HCT116 (cell line): Measurements from ENCODE around the gene VLDLR. TPM values are rescaled to one million over a fixed set of nuclear protein-coding genes. Genes with fewer than 3 reads are reported as not detected.

Source experiments
- ATAC-seq: fragments of 200-7000 bp; cut with Tn5 transposase; 2 replicates; pipeline ENCODE4 v1.9.1; 2020; ENCODE audit warnings: mild to moderate bottlenecking, moderate library complexity
- BruUV-seq: library from RNA; stranded (reverse); fragments of 400-500 nt; replicated peaks from 2 replicates; lab custom pipeline; 2021; lab: Mats Ljungman, UMichigan
- CTCF ChIA-PET: fragments of 300-600 bp; sonication (Branson Sonifier 250); formaldehyde crosslinking; loops from one replicate; lab custom pipeline; 2021; ENCODE audit warnings: antibody characterized with exemption; lab: Charles Lee
- POLR2A ChIA-PET: fragments of 300-600, 350-600 bp; sonication (Branson Sonifier 250); formaldehyde crosslinking; loops from one replicate; lab custom pipeline; 2021; ENCODE audit warnings: antibody characterized with exemption; lab: Charles Lee
- RAD21 ChIA-PET, 2 experiments: fragments of 300-600 bp; sonication (Branson Sonifier 250); formaldehyde crosslinking; loops; one replicate each; lab custom pipeline; 2023; ENCODE audit warnings: low total read pairs in 2 of 2; ENCODE audit not compliant: uncharacterized antibody in 2 of 2, unreplicated experiment in 2 of 2, low non-redundant PET in 1 of 2; lab: Charles Lee
- DNase-seq: peaks from one replicate; pipeline ENCODE4 v3.0.0-alpha.2; 2010; ENCODE audit warnings: low read depth, low spot score
- H2AFZ ChIP-seq: fragments of 200-600 bp; shearing (Covaris generic), sonication (generic); 2 replicates; pipeline ENCODE4 v1.6.1; 2017; ENCODE audit warnings: low read depth, mixed run types, mixed read lengths, antibody characterized with exemption, low read length; ENCODE audit not compliant: poor library complexity, severe bottlenecking
- H3K27ac ChIP-seq: 2 replicates; pipeline ENCODE4 v1.5.1; 2012; ENCODE audit warnings: low read depth, low read length
- H3K27me3 ChIP-seq: fragments of 200-600 bp; sonication (generic); 2 replicates; pipeline ENCODE4 v1.6.1; 2016; ENCODE audit warnings: mixed run types, low read length, mixed read lengths; ENCODE audit not compliant: insufficient read depth
- H3K36me3 ChIP-seq, 2 experiments: fragments of 200-500 bp in 1 of 2; fragments of 200-600 bp in 1 of 2; sonication (Bioruptor generic) in 1 of 2; sonication (generic) in 1 of 2; 2 replicates each; pipeline versions ENCODE4 v1.5.1 to v1.6.1; 2014 to 2016; ENCODE audit warnings: low read length in 2 of 2, inconsistent platforms in 1 of 2, mixed read lengths in 1 of 2, mixed run types in 1 of 2; ENCODE audit not compliant: insufficient read depth in 2 of 2, control insufficient read depth in 1 of 2
- H3K4me1 ChIP-seq, 2 experiments: fragments of 200-600 bp in 1 of 2; sonication (generic) in 1 of 2; 2 replicates each; pipeline versions ENCODE4 v1.5.1 to v1.6.1; 2012 to 2017; ENCODE audit warnings: low read length in 2 of 2, inconsistent platforms in 1 of 2, mild to moderate bottlenecking in 1 of 2, mixed read lengths in 1 of 2, mixed run types in 1 of 2, moderate library complexity in 1 of 2; ENCODE audit not compliant: insufficient read depth in 2 of 2, control insufficient read depth in 1 of 2
- H3K4me2 ChIP-seq: fragments of 200-600 bp; sonication (generic); 2 replicates; pipeline ENCODE4 v1.6.1; 2017; ENCODE audit warnings: mixed run types, low read length, mixed read lengths
- H3K4me3 ChIP-seq, 2 experiments: fragments of 200-600 bp in 1 of 2; sonication (generic) in 1 of 2; replicated peaks in 1 of 2; 2 replicates each; pipeline ENCODE4 v1.5.1; 2011 to 2016; ENCODE audit warnings: low read length in 2 of 2, control low read depth in 1 of 2, low read depth in 1 of 2, mild to moderate bottlenecking in 1 of 2, mixed read lengths in 1 of 2, mixed run types in 1 of 2
- H3K79me2 ChIP-seq: fragments of 200-600 bp; sonication (generic); 2 replicates; pipeline ENCODE4 v1.6.1; 2017; ENCODE audit warnings: mild to moderate bottlenecking, mixed run types, low read length, moderate library complexity, mixed read lengths; ENCODE audit not compliant: insufficient read depth
- H3K9ac ChIP-seq: fragments of 200-600 bp; sonication (generic); 2 replicates; pipeline ENCODE4 v1.6.1; 2016; ENCODE audit warnings: low read length, mixed read lengths
- H3K9me2 ChIP-seq: fragments of 200-600 bp; sonication (generic), shearing (Covaris generic); 2 replicates; pipeline ENCODE4 v1.6.1; 2017; ENCODE audit warnings: mixed run types, mild to moderate bottlenecking, moderate library complexity; ENCODE audit not compliant: insufficient read depth
- H3K9me3 ChIP-seq, 2 experiments: fragments of 200-500 bp in 1 of 2; fragments of 200-600 bp in 1 of 2; sonication (Bioruptor generic) in 1 of 2; sonication (generic) in 1 of 2; 2 replicates each; pipeline ENCODE4 v1.6.1; 2014 to 2017; ENCODE audit warnings: low read length in 2 of 2, mixed read lengths in 2 of 2, inconsistent platforms in 1 of 2, low read depth in 1 of 2, mild to moderate bottlenecking in 1 of 2, mixed run types in 1 of 2, moderate library complexity in 1 of 2; ENCODE audit not compliant: control insufficient read depth in 1 of 2, insufficient read depth in 1 of 2
- H4K20me1 ChIP-seq: fragments of 200-600 bp; sonication (generic), shearing (Covaris generic); 2 replicates; pipeline ENCODE4 v1.6.1; 2017; ENCODE audit warnings: mixed run types, mild to moderate bottlenecking, moderate library complexity; ENCODE audit not compliant: insufficient read depth
- ATF3 ChIP-seq: IDR thresholded peaks from 2 replicates; pipeline ENCODE4 v1.6.1; 2012
- CBX3 ChIP-seq: IDR thresholded peaks from 2 replicates; pipeline ENCODE4 v1.6.1; 2012; ENCODE audit warnings: low read depth
- CTCF ChIP-seq, 3 experiments: fragments of 200-600 bp in 1 of 3; sonication (generic) in 1 of 3; IDR thresholded peaks in 2 of 3; conservative IDR thresholded peaks in 1 of 3; 2 replicates each; pipeline ENCODE4 v1.5.1; 2012 to 2017; ENCODE audit warnings: low read depth in 2 of 3, low read length in 2 of 3, antibody characterized with exemption in 1 of 3, borderline replicate concordance in 1 of 3, control low read depth in 1 of 3, mild to moderate bottlenecking in 1 of 3, mixed read lengths in 1 of 3, mixed run types in 1 of 3, moderate library complexity in 1 of 3; ENCODE audit not compliant: insufficient read depth in 1 of 3
- SRF ChIP-seq: IDR thresholded peaks from 2 replicates; pipeline ENCODE4 v1.6.1; 2012; ENCODE audit warnings: low read depth
- ZBTB33 ChIP-seq: IDR thresholded peaks from 2 replicates; pipeline ENCODE4 v1.6.1; 2011; ENCODE audit warnings: mild to moderate bottlenecking, low read length, moderate library complexity; ENCODE audit not compliant: insufficient replicate concordance; ENCODE audit errors: extremely low read depth
- intact Hi-C: fragments of 100-400 bp; cut with micrococcal nuclease; formaldehyde crosslinking; loops from 2 replicates; pipeline ENCODE4 v1.10.0; 2022
- total RNA-seq: library from RNA; stranded (reverse); gene quantifications from one replicate; pipeline ENCODE4 v1.2.1, GENCODE V29; 2021; ENCODE audit not compliant: unreplicated experiment

Gene VLDLR
- total RNA-seq, 1 experiment from 2014 or later = 0.17 TPM

- no peak for TF ChIP-seq CTCF (IDR thresholded peaks at IDR 0.05 in 2 of 3, conservative IDR thresholded peaks at IDR 0.05 in 1 of 3; ENCODE audit: borderline replicate concordance in 1 of 3, insufficient read depth in 1 of 3, low read depth in 2 of 3, low read length in 2 of 3)
- TF ChIP-seq ZBTB33 = no peak
- no peak for TF ChIP-seq CBX3
- no peak for TF ChIP-seq ATF3
- no peak for TF ChIP-seq SRF
- TF ChIP-seq, all 23 proteins: peak for 0
- Histone ChIP-seq H3K4me2 (no peak overlapping the region), H3K9me2 (no peaks in the 10 kb centered on the region), H3K27ac (no peak overlapping the region), H3K9ac (no peak overlapping the region), H3K4me3 (no peak overlapping the region), H3K36me3 (no peaks in the 10 kb centered on the region), H4K20me1 (no peaks in the 10 kb centered on the region), H3K27me3 (peaks cover 21% of the 10 kb centered on the region), H3K4me1 (no peaks in the 10 kb centered on the region), H2AFZ (no peak overlapping the region), H3K9me3 (no peaks in the 10 kb centered on the region), H3K79me2 (no peaks in the 10 kb centered on the region)
- ChIA-PET CTCF (no interaction called here), POLR2A (no interaction called here), RAD21 (no interaction called here)
- BruUV-seq = no TSS peak
- intact Hi-C loops = no loop called here
- no peak for ATAC-seq
- DNase-seq = no peak
Measured at GRCh38 chr9:2615497-2615896, 6.1 kb upstream of the VLDLR start.
